Stimulated activated CD4-positive, alpha-beta T cell treated with anti-CD3 and anti-CD28 coated beads, Interleukin-4, amount 100 ng/mL, for 24 hours (primary cell): ENCODE measurements around the gene GLCE.
"Not testable (repeated sequence)": the region's sequence is repeated elsewhere in the genome, so short reads cannot be mapped to it uniquely, and the experiment has no call there.

ENCODE experiments used
- DNase-seq: peaks from one replicate; pipeline ENCODE4 v3.0.0-alpha.2; 2020

GLCE gene

DNA sequence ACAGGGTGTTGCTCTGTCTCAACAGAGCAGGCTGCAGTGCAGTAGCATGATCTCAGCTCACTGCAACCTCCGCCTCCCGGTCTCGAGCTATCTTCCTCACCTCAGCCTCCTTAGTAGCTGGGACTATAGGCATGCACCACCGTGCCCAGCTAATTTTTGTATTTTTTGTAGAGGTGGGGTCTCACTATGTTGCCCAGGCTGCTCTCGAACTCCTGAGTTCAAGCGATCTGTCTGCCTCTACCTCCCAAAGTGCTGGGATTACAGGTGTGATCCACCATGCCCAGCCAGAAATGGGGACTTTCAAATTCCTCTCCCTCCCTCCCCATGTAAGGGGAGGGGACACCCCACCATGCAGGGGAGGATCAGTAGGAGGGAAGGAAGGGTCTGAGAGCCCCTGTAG lies 141.7 kb downstream of the GLCE start:
- not testable (repeated sequence) for DNase-seq

DNA sequence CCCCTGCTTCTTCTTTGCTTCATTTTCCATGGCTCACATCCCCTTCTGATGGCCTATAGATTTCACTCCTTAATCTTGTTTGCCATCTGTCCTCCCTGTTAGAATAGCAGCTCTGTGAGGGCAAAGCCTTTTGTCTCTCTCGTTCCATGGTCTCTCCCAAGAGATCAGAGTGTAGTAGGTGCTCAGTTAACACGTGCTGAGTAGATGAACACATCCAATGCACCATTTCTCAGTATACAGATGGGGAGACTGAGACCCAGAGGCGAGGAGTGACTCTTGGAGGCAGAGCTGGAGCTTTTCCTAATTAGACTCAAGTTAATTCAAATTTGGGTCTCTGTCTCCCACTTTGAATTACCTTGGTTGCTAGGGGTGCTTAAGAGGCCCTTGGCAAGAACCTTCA lies 142.5 kb downstream of the GLCE start:
- no peak for DNase-seq

DNA sequence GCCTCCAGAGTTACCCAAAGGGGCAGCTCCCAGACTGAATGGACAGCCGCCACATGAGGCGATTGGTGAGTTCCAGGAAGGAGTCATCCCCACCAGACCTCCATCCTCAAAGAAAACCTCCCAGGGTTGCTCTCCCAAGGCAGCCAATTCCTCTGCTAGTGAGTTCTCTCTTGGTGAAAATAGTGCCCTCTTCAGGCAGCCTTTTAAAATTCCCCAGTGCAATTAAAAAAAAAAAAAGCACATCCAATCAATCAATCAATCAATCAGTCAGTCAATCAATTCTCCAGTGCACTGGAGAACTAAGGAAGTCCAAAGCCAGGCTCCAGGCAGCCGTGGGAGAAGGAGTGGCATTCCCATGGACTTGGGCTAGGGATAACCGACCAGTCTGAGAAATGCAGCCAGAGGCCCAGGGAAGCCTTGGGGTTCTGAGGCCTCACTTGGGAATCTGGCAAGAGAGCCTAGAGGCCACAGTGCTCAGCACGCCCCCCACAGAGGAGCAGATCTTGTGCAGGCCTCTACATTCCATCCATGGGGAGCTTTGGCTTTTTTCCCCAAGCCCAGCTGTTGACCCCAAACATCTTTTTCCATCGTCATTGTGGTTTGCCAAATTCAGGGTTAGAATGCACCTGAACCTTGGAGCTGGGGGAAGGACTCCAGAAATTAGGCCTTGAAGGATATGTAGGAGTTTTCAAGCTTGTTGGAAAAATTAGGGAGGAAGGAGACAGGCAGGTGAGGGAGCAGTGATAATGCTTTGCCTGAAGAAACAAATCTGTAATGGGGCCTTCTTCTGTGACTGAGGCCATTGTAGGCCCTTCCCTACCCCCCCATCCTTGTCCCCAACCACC lies 143.1 kb downstream of the GLCE start:
- no peak for DNase-seq

DNA sequence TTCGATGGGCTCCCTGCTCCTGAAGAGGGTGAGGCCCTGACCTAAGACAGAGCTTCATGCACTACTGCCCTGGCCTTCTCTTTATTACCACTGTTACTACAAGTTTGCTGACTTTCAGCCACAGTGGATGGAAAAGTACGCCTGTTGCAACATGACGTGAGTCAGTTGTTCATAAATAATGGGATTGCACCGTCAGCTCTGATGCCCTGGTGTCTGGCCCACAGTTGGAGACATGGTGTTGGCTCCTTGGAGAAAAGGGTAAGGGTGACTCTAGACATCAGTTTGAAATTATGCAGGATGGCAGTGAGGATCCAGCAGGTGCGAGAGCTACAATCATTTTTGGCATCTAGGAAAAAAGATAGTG lies 143.7 kb downstream of the GLCE start:
- no peak for DNase-seq

DNA sequence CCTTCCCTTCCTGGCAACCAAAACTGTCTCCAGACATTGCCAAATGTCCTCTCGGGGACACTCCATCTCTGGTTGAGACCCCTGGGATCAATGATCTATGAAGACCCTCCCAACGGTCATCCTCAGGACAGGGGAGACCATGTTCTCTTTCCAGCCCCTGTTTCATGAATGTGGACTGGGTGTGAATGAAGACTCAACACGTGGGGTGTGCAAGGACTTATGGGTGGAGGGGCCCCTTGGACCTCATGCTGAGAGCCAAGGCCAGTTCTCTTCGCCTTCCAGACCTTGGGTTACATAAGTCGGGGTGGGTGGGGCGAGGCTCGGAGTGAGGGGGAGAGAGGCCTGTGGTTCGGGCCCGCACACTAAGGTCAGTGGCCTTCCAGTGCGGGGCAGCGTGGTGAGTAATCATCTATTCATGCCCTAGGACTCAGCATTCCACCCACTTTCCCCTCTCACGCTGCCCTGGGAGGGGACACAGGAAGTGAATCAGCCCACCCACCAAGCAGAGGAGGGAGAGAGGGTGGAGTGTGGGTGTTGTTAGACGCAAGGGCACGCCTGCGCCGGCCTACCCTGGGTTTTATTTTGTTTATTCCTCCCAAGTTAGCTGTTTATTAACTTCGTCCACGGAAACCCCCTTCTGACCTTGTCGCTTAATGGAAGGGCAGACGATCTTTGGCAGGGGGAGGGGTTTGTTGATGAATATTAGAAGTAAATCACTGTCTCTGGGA lies 144.9 kb downstream of the GLCE start:
- DNase-seq, result no peak

DNA sequence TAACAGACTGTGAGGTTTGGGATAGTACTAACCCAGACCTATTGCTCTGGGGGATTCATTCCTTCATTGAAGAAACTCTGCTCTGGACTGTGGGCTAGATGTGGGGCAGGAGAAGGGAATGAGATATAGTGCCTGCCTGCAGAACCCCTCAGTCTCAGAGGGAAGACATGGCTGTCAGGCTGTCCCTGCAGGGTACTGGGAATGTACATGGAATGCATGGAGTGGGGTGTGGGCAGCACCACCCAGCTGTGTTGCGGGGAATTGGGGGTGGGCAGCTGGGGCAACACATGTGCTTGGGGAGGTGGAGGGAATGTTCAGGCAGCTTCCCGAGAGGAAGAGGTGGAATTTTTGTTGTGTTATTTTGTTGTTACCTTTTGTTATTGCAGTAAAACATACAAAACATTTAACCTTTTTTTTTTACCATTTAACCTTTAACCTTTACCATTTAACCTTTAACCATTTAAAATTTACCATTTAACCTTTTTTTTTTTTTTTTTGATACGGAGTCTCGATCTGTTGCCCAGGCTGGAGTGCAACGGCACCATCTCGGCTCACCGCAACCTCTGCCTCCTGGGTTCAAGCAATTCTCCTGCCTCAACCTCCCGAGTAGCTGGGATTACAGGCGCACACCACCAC lies 145.6 kb downstream of the GLCE start:
- no peak for DNase-seq

DNA sequence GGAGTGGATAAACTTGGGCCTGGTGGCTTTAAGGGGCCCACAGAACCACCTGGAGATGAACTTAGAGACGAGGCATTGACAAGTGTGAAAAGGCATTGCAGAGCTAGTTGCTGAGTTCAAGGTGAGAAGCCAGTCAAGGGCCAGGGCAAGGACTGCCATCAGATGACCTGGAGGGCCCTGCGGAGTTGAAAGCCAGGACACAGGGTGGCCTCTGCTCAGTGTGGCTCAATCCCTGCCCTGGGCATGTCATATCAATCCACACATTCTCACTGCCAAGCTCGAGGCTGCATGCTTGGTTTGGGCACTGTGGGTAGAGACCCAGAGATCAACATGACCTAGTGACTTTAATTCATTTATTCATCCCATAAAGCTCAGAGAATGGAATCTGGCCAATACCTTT lies 147.5 kb downstream of the GLCE start:
- no peak for DNase-seq

DNA sequence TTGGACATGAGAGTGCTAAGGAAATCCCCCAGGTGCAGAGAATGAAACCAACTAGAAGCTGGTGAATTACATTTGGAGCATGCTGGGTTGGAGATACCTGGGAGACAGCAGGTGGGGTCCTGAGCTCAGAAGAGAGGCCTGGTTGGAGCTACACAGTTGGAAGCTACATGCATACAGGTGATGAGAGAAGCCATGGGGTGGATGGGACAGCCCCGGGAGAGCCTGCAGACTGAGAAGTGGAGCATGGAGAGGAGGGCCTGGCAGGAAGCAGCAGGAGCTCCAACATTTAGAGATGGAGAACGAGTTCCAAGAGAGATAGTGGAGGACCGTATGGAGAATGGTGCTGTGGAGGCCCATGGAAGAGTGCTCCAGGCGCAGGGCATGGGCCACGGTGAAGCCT lies 148.5 kb downstream of the GLCE start:
- no peak for DNase-seq

DNA sequence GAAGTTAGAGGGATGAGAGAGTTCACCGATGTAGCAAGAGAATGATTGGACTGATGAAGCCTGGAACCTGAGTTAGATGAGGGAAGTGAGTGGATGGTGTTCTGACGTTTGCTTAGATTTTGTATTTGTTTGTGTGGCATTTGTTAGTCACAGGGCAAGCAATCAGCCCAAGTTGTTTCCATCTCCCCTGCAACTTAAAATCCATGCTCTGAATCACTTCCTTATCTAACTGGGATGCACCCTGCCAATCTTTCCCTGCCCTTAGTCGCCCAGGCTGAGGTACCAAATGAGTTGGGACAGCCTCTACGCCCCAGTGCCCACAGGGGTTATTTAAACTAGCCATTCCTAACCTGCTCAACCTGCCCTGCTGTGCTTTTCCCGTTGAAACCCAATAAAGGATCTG lies 150.9 kb downstream of the GLCE start:
- DNase-seq, result no peak

DNA sequence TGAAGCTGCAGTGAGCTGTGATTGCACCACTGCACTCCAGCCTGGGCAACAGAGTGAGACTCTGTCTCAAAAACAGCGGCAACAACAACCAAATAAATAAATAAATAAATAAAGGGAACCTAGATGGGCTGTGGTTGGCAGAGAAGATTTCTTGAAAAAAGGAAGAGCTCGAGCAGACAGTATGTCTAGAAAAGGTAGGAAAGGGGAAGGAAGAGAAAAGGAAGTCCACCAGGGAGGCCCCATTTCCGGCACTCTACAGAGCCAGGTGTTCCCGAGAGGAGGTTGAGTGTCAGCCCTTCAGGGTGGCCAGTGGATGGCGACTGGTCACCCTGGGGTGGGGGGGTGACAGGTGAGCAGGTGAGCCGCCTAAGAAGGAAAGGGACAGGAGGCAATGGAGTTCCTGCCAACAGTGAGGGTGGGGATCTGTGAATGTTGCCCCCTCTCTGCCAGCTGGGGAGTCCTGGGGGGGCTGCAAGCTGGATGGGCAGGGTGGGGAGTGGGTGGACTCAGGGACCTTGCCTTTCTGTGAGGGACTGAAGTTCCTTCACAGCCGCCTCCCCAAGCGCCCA lies 153.1 kb downstream of the GLCE start:
- no peak for DNase-seq

DNA sequence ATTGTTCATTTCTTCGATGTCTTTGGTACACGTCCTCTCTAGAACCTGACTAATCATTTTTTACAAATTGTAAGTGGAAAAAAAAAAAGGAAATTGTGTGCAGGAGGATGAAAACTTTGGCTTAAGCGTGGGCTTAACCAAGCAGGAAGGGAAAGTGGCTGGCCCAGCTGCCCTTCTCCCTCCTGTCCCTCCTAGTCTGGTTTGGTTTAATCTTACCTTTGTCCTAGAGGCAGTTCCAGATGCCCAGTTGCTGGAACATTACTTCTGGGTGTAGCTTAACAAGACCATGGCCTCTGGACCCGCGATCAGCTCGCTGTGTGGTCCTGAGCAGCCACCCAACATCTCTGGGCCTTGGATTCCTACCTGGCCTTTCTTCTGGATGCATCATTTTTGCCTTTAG lies 153.7 kb downstream of the GLCE start:
- DNase-seq, result no peak

DNA sequence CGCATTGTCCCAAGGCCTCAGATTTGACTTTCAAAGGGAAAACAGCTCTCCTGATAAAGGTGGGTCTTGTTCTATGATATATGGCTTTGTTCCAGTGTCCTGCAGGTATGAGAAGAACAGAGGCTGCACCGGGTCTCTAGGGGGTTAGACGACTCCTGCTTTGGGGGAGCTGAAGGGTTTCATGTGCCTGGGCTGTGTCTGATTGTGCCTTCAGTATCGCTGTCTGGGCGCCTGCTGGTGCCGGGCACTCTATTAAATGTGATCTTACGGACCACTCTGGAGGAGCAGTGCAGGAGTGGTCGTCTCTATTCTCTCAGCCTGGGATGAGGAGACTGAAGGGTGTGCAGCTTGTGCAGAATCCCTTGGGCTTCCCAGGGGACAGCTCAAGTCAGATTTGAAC lies 154.3 kb downstream of the GLCE start:
- no peak for DNase-seq

DNA sequence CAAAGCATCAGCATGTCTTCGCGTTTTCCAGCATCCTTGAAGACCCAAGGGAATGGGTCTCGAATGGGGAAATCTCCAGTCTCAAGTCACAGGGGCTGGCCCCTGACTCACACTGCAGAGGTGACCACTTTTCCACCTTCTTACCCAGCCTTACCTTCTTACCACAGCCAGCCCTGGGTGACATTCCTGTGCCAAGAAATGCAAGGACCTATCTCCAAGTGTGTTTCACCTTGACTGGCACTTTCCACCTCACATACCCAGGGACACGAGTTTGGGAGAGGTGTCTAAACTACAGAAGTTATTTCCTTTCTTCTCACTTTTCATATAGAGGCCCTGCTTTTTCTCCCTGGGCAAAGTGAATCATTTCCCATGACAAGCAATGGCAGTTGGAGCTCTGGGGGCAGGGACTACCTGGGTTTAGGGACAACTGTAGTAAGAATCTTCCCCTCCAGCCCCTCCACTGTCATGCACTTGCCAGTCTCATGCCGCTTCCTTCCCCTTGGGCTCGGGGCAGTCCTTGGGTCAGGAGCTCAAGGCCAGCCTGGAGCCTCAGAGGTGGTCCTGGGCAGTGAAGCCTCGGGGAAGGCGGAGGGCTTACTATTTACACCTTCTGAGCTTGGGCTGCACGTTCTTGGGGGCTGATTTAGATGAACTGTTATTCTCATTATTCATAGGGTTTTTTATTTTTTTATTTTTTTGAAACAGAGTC lies 155.1 kb downstream of the GLCE start:
- no peak for DNase-seq

DNA sequence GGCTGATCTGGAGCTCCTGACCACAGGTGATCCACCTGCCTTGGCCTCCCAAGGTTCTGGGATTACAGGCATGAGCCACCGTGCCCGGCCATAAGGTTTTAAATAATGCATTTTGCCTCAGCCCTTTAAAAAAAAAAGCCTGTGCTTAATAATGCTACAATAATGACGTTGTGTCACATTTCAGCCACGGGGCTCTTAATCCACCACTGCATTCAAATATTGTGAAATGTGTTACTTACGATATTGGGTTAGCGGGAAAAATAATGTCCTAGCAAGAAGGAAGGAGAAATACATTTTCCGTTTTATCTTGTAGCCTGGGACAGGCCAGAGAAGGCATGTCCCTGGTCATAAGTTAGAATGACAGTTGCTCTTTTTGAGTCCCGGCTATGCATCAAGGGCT lies 155.9 kb downstream of the GLCE start:
- no peak for DNase-seq

DNA sequence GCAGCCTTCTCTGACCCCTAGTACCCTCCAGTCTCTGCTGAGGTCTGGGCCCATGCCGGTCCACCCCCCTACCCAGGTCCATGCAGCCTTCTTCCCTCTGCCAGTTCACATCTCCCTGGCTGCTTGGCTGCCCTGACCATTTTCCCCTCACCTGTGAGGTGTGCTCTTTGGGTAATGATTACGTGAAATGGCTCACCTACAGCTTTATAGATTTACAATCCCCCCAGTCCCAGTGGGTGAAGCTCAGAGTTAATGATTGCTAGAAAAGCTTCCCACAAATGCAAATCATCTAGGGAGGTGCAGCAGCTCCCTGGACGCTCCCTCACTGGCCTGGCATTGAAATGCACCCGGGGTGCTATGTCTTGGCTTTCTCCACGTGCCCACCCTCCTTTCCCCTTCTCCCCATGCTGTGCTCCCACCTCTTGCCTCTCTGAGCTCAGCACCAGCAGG lies 157.0 kb downstream of the GLCE start:
- no peak for DNase-seq

DNA sequence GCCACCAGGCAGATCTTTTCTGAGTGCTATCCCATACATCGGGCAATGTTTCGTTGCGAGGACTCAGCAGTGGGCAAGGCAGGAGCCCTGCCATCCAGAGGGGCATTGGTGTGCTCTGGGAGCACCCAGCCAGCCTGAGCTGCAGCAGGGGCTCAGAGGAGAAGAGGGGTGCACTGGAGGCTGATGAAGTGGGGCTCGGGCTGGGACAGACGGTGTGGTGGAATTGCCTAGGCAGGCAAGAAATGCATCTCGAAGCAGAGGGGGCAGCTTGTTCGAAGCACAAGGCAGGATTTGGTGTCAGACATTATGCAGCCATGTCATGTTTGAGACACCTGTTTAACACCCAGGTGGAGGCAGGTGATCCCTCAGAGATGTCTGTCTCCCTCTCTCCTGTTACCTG lies 157.6 kb downstream of the GLCE start:
- DNase-seq, result no peak

DNA sequence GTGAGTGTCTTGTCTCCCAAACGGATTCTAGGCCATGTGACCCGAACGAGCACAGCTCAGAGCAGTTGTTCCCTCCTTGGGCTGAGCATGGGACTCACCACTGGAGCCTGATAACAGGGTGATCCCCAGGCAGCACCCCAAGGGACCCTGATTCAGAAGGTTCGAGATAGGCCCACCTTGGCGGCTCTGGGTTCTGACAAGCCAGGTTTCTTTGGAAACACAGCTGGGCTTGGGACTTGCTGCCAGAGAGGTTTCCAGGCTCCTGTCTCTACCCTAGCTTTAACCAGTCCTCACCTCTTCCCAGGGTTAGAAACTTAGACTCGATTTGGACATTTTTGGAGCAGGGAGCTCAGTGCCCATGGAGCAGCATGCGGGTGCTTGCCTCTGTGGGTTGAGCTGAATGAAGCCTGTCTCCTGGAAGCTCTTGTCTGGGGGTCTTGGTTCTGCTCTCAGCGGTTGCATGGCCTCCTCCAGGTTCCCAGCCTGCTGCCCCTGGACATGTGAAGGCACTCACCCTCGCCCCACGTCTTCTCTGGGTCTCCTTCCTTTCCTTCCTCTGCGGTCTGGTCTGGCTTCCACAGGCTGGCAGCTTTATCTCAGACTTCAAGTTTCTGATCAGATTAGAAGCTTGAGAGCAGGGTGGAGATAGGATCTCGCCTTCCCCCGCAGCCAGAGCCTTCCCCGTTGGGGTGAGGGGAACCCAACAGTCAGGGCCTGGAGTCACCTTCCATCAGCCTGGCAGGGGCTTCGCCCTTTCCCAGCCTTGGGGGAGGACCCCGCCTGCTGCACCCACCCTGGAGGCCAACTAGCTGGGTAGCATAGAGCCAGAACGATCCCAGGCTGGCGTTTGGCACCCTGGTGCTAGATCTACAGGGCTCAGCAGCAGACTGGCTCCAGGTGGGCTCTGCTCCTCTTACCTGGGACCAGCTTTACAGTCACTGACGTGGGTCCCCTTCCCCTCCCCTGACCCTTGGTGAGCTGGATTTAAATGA lies 159.2 kb downstream of the GLCE start:
- DNase-seq, result no peak

DNA sequence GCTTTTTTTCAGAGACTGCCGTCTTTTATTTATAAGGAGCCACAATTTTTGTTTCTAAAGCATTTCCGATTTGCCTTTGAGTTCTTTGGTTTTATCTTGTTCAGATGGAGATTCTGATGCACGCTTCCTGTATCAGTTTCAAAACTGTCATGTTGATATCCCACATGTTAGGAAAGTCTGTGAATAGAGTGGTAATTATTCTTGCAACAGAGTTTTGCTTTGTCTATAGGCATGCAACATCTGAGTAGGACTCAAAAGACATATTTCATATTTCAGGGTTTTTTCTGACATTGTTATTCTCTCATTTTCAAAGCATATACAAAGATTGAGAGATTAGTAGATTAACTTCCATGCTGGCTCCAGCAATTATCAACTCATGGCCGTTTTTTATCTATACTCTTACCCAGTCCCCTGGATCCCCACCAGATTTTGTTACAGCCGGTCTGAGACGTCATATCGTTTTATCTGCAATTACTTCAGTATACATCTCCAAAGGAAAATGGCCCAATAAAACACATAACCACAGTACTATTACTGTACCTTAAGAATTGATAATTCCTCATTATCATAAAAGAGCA lies 160.6 kb downstream of the GLCE start:
- no peak for DNase-seq
